ENCODE results near the gene EPX. TPM values are rescaled to one million over a fixed set of nuclear protein-coding genes. Genes with fewer than 3 reads are reported as not detected.

EPX gene
- total and polyA plus RNA-seq, 4 donors = 0.14 to 0.96 TPM; not detected in 2

DNA sequence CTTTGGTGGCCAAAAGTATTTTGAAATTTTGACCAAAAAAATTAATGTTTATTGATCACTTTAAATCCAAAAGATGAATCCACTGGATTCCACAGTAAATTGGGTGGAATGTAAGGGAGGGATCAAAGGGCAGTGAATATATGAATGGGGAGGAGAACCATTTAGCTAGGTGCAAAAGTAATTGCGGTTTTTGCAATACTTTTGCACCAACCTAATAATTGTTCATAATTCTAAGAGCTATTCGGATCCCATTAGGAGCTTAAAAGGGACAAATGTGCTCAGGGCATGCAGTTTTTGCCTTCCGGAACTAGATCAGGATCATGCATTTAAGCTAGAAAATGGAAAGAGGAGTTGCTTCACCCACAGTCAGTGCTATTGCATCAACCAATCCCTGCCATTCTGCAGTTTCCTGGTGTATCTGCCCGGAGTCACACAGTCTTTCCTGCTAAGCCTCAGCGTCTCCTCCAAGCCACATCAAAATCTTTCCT is 45.7 kb downstream of the EPX start, which contains the start of gene LPO:
Gene LPO (plus strand): TSS at position 438 of the 488 bp plus-strand sequence. CDS start 4,396 bp downstream, outside the sequence.
- H3K9me3 ChIP-seq (ENCODE audit: control insufficient read depth in 4 of 4, insufficient read depth in 3 of 4, low read length in 3 of 4) = peaks cover 0 to 3% (median 0%) of the 10 kb centered on the region in 4 donors
- H3K27me3 ChIP-seq (ENCODE audit: control insufficient read depth in 3 of 3, insufficient read depth in 3 of 3, low read length in 2 of 3) = peaks cover 0 to 58% (median 14%) of the 10 kb centered on the region in 3 donors
- H3K9ac ChIP-seq (ENCODE audit: insufficient read depth in 1 of 2, low read length in 2 of 2) = no peak within 1 kb of the TSS
- no peak within 1 kb of the TSS for H3K4me3 ChIP-seq
- H3K36me3 ChIP-seq (ENCODE audit: control insufficient read depth in 4 of 4, insufficient read depth in 4 of 4, low read length in 4 of 4) = no peaks in the 10 kb centered on the region
- 57 to 70% methylated on average over 5 of the region's 5 CpGs for WGBS, 2 donors
- H3K27ac ChIP-seq (ENCODE audit: low read depth in 1 of 2, low read length in 1 of 2) = no peak within 1 kb of the TSS
- no peaks in the 10 kb centered on the region for H3K4me1 ChIP-seq (ENCODE audit: control insufficient read depth in 5 of 5, insufficient read depth in 5 of 5, low read length in 5 of 5)
- TF ChIP-seq, protein P1, sequence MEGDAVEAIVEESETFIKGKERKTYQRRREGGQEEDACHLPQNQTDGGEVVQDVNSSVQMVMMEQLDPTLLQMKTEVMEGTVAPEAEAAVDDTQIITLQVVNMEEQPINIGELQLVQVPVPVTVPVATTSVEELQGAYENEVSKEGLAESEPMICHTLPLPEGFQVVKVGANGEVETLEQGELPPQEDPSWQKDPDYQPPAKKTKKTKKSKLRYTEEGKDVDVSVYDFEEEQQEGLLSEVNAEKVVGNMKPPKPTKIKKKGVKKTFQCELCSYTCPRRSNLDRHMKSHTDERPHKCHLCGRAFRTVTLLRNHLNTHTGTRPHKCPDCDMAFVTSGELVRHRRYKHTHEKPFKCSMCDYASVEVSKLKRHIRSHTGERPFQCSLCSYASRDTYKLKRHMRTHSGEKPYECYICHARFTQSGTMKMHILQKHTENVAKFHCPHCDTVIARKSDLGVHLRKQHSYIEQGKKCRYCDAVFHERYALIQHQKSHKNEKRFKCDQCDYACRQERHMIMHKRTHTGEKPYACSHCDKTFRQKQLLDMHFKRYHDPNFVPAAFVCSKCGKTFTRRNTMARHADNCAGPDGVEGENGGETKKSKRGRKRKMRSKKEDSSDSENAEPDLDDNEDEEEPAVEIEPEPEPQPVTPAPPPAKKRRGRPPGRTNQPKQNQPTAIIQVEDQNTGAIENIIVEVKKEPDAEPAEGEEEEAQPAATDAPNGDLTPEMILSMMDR (IDR thresholded peaks at IDR 0.05; ENCODE audit: control extremely low read depth, extremely low read depth) = no peak
- ATAC-seq (ENCODE audit: insufficient read depth, low FRiP score) (no peak), DNase-seq (no peak)

DNA sequence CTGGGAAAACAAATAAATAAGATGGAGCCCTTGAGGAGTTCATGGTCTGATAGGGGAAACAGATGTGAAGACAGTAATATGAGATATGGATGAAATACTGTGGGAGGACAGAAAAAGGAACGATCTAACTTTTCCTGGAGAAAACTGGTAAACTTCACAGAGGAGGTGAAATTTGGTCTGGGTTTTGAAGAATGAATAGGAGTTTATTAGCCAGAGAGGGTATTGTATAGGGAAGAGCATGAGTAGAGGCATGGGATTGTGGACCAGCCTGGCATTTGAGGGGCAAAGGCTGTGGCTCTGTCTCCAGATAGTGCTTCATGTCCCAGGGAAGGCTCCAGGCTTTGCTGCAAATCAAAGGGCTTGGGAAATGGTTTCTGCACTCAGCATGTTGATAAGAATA is 47.5 kb downstream of the EPX start:
- peaks cover 0 to 3% (median 0%) of the 10 kb centered on the region in 4 donors for H3K9me3 ChIP-seq (ENCODE audit: control insufficient read depth in 4 of 4, insufficient read depth in 3 of 4, low read length in 3 of 4)
- no peaks in the 10 kb centered on the region for H3K36me3 ChIP-seq (ENCODE audit: control insufficient read depth in 4 of 4, insufficient read depth in 4 of 4, low read length in 4 of 4)
- H3K27me3 ChIP-seq (ENCODE audit: control insufficient read depth in 3 of 3, insufficient read depth in 3 of 3, low read length in 2 of 3) = peaks cover 0 to 49% (median 12%) of the 10 kb centered on the region in 3 donors
- WGBS, 2 donors = 62 to 69% methylated on average over 1 of the region's 1 CpG
- TF ChIP-seq, protein P1 (IDR thresholded peaks at IDR 0.05; ENCODE audit: control extremely low read depth, extremely low read depth) = no peak
- no peak overlapping the region for H3K9ac ChIP-seq (ENCODE audit: insufficient read depth in 1 of 2, low read length in 2 of 2)
- ATAC-seq (ENCODE audit: insufficient read depth, low FRiP score) (no peak), DNase-seq (no peak)
- no peak overlapping the region for H3K27ac ChIP-seq (ENCODE audit: low read depth in 1 of 2, low read length in 1 of 2)
- no peaks in the 10 kb centered on the region for H3K4me1 ChIP-seq (ENCODE audit: control insufficient read depth in 5 of 5, insufficient read depth in 5 of 5, low read length in 5 of 5)
- H3K4me3 ChIP-seq = no peak overlapping the region

DNA sequence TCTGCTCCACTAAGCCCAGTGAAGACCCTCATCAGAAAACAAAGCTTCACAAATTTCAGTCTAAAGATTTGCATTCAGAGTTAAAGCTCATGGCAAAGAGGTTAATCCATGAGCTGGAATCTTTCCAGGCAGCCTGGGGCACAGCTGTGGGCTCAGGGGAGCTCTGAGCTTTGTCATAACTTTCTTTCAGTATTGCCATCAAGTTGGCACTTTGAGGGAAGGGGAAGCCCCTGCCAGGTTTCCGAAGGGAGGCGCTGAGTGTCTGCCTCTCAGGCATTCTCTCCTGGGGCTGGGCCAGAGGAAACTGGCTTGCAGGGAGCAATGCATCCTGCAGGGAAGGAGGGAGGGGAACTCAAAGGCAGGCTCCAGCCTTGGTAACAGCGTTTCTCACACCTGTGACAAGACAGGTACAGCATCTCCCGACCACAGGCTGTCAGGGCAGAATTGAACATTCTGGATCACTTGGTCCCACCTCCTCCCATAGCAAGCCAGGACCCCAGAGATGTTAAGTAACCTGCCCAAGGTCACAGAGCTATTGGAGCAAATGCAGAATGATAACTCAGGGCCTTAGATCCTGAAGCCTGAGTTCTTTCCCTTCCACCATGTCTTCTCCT is 49.8 kb downstream of the EPX start:
- H3K27ac ChIP-seq (ENCODE audit: low read depth in 1 of 2, low read length in 1 of 2) = no peak overlapping the region
- TF ChIP-seq, protein P1 (IDR thresholded peaks at IDR 0.05; ENCODE audit: control extremely low read depth, extremely low read depth) = no peak
- ATAC-seq (ENCODE audit: insufficient read depth, low FRiP score) (no peak), DNase-seq (no peak)
- no peaks in the 10 kb centered on the region for H3K36me3 ChIP-seq (ENCODE audit: control insufficient read depth in 4 of 4, insufficient read depth in 4 of 4, low read length in 4 of 4)
- no peaks in the 10 kb centered on the region for H3K9me3 ChIP-seq (ENCODE audit: control insufficient read depth in 4 of 4, insufficient read depth in 3 of 4, low read length in 3 of 4)
- peaks cover 0 to 45% (median 10%) of the 10 kb centered on the region in 3 donors for H3K27me3 ChIP-seq (ENCODE audit: control insufficient read depth in 3 of 3, insufficient read depth in 3 of 3, low read length in 2 of 3)
- H3K9ac ChIP-seq (ENCODE audit: insufficient read depth in 1 of 2, low read length in 2 of 2) = no peak overlapping the region
- no peaks in the 10 kb centered on the region for H3K4me1 ChIP-seq (ENCODE audit: control insufficient read depth in 5 of 5, insufficient read depth in 5 of 5, low read length in 5 of 5)
- H3K4me3 ChIP-seq = no peak overlapping the region
- WGBS, 2 donors = 16% methylated on average over 4 of the region's 4 CpGs
